Gastroesophageal sphincter (tissue), 4 donors: ENCODE results near the gene NEK8. TPM values are rescaled to one million over a fixed set of nuclear protein-coding genes. Genes with fewer than 3 reads are reported as not detected.
"Not testable (repeated sequence)": the region's sequence is repeated elsewhere in the genome, so short reads cannot be mapped to it uniquely, and the experiment has no call there.

Experiments
- ATAC-seq: fragments of 150-250 bp; one replicate; pipeline ENCODE4 v1.9.1; 2016; ENCODE audit warnings: mild to moderate bottlenecking, moderate library complexity
- H3K27ac ChIP-seq, 4 donors: fragments of 200-600 bp; sonication (generic) in 3 of 4; 1 replicate in 3 of 4; 2 replicates in 1 of 4; pipeline ENCODE4 v1.5.1; 2016 to 2019
- H3K27me3 ChIP-seq: fragments of 200-600 bp; sonication (generic); one replicate; pipeline ENCODE4 v1.5.1; 2019
- H3K36me3 ChIP-seq, 2 donors: fragments of 200-600 bp; sonication (generic); one replicate each; pipeline ENCODE4 v1.5.1; 2019; ENCODE audit warnings: control low read depth in 1 of 2
- H3K4me1 ChIP-seq, 3 donors: fragments of 200-600 bp; sonication (generic); 1 replicate in 2 of 3; 2 replicates in 1 of 3; pipeline ENCODE4 v1.5.1; 2016 to 2019; ENCODE audit warnings: control low read depth in 2 of 3
- H3K4me3 ChIP-seq, 2 donors: fragments of 200-600 bp; sonication (generic); one replicate each; pipeline ENCODE4 v1.5.1; 2019; ENCODE audit warnings: mild to moderate bottlenecking in 1 of 2, moderate library complexity in 1 of 2
- H3K9me3 ChIP-seq, 3 donors: fragments of 200-600 bp; sonication (generic); one replicate each; pipeline ENCODE4 v1.5.1; 2017 to 2019; ENCODE audit warnings: control low read depth in 2 of 3
- EP300 ChIP-seq: sonication (generic); formaldehyde crosslinking; IDR thresholded peaks from one replicate; pipeline ENCODE4 v1.6.1; 2017; ENCODE audit warnings: antibody characterized with exemption, mild to moderate bottlenecking
- POLR2A ChIP-seq, 2 donors: fragments of 450-650 bp; IDR thresholded peaks; one replicate each; pipeline ENCODE4 v1.6.1; 2017; ENCODE audit warnings: antibody characterized with exemption in 2 of 2, mild to moderate bottlenecking in 2 of 2, moderate library complexity in 1 of 2
- POLR2AphosphoS5 ChIP-seq: sonication (generic); formaldehyde crosslinking; IDR thresholded peaks from one replicate; pipeline ENCODE4 v1.6.1; 2017; ENCODE audit warnings: antibody characterized with exemption
- WGBS, 2 donors: methylation state at CpG; one replicate each; pipeline ENCODE4 v1.1.5; 2018; ENCODE audit warnings: low coverage in 1 of 2; 5-methylcytosine and 5-hydroxymethylcytosine counted together
- total RNA-seq, 4 donors: library from RNA; depleted of rRNA; stranded (reverse); fragments of >200 nt; gene quantifications; one replicate each; pipeline ENCODE4 v1.1.0, GENCODE V29; 2016
- TF ChIP-seq, protein P1 (sequence below), 4 experiments: fragments of 200-600 bp in 2 of 4; fragments of 450-650 bp in 2 of 4; sonication (generic) in 1 of 4; IDR thresholded peaks; one replicate each; pipeline ENCODE4 v1.5.1; 2017 to 2019; ENCODE audit warnings: antibody characterized with exemption in 4 of 4, mild to moderate bottlenecking in 2 of 4, moderate library complexity in 2 of 4

The NEK8 gene
- total RNA-seq, 4 donors from 2014 or later, result 0.94 to 2.0 (median 1.8) TPM; not detected in 1

GRCh38 chr17:28763804-28764266 lies 35.2 kb downstream of the NEK8 start:
- Histone ChIP-seq H3K27ac (no peak overlapping the region), H3K36me3 (peaks cover 0 to 51% of the 10 kb centered on the region in 2 donors), H3K27me3 (no peaks in the 10 kb centered on the region), H3K9me3 (no peaks in the 10 kb centered on the region), H3K4me1 (peaks cover 0 to 28% (median 7%) of the 10 kb centered on the region in 3 donors), H3K4me3 (no peak overlapping the region)
- no peak for TF ChIP-seq EP300
- TF ChIP-seq, protein P1, sequence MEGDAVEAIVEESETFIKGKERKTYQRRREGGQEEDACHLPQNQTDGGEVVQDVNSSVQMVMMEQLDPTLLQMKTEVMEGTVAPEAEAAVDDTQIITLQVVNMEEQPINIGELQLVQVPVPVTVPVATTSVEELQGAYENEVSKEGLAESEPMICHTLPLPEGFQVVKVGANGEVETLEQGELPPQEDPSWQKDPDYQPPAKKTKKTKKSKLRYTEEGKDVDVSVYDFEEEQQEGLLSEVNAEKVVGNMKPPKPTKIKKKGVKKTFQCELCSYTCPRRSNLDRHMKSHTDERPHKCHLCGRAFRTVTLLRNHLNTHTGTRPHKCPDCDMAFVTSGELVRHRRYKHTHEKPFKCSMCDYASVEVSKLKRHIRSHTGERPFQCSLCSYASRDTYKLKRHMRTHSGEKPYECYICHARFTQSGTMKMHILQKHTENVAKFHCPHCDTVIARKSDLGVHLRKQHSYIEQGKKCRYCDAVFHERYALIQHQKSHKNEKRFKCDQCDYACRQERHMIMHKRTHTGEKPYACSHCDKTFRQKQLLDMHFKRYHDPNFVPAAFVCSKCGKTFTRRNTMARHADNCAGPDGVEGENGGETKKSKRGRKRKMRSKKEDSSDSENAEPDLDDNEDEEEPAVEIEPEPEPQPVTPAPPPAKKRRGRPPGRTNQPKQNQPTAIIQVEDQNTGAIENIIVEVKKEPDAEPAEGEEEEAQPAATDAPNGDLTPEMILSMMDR (IDR thresholded peaks at IDR 0.05), result peak; percentile 84 to 92 (median 90)
- TF ChIP-seq POLR2AphosphoS5, result peak; percentile 56
- WGBS, 2 donors, result 65% methylated on average over 5 of the region's 5 CpGs; no CpG with 5 or more reads in 1 of the 2 donors
- peak; percentile 58 for ATAC-seq

- Histone ChIP-seq H3K27me3 (no peaks in the 10 kb centered on the region), H3K4me3 (no peak overlapping the region), H3K4me1 (peaks cover 0 to 28% (median 7%) of the 10 kb centered on the region in 3 donors), H3K36me3 (peaks cover 0 to 39% of the 10 kb centered on the region in 2 donors), H3K9me3 (no peaks in the 10 kb centered on the region), H3K27ac (no peak overlapping the region)
- 56 to 80% methylated on average over 1 to 4 of the region's 4 CpGs for whole genome bisulfite sequencing, 2 donors
- TF ChIP-seq POLR2A (IDR thresholded peaks at IDR 0.05), result no peak
- no peak for TF ChIP-seq EP300
- TF ChIP-seq POLR2AphosphoS5, result no peak
- TF ChIP-seq, protein P1 (IDR thresholded peaks at IDR 0.05), result no peak
- ATAC-seq, result no peak
These were observed 36.5 kb downstream of the NEK8 start for GRCh38 chr17:28765038-28765437.

DNA sequence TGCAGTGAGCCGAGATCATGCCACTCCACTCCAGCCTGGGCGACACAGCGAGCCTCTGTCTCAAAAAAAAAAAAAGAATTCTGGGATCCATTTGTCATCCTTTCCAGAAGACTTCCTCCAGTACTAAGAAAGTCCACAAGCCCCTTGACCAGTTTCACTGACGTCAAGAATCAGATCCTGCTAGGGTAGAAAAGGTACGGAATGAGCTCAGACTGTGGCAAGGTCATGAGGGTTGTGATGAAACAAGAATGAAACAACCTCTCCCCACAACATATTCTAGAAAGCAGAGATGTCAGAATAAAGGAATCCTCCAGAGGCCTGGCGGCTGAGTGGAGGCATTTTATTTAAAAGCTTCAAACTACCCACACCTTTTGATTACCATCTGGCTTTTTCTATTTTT lies 45.1 kb downstream of the NEK8 start:
- peaks cover 0 to 19% (median 0%) of the 10 kb centered on the region in 3 donors for H3K4me1 ChIP-seq
- ATAC-seq, result no peak
- no peak overlapping the region for H3K27ac ChIP-seq
- peaks cover 0 to 9% of the 10 kb centered on the region in 2 donors for H3K36me3 ChIP-seq
- H3K9me3 ChIP-seq, result no peaks in the 10 kb centered on the region
- TF ChIP-seq POLR2AphosphoS5, result no peak
- TF ChIP-seq POLR2A (IDR thresholded peaks at IDR 0.05), result no peak
- TF ChIP-seq, protein P1 (IDR thresholded peaks at IDR 0.05), result no peak
- no peak for TF ChIP-seq EP300
- no peaks in the 10 kb centered on the region for H3K27me3 ChIP-seq
- no peak overlapping the region for H3K4me3 ChIP-seq
- 78 to 79% methylated on average over 2 to 6 of the region's 6 CpGs for WGBS, 2 donors

DNA sequence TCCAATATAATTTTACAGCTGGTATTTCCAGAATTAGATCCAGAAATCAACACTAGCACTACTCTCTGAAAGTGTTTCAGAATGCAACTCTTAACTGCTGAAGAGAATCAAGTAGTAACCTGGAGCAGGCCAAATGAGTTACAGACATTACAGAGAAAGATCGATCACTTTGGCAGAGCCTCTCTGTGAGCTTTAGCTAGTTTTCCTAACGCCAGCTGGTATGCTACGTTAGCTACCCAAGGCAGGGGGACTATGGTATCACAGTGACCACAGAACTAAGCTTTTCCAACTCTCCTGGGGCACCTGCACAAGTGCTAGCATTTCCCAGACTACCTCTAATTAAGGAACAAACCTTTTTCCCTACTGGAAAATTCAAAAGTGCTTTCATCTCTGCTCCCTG lies 45.6 kb downstream of the NEK8 start:
- WGBS, 2 donors, result 75 to 77% methylated on average over 3 of the region's 3 CpGs

GRCh38 chr17:28777178-28777577 lies 48.6 kb downstream of the NEK8 start:
- TF ChIP-seq, protein P1 (IDR thresholded peaks at IDR 0.05), result no peak
- no peak for TF ChIP-seq POLR2A (IDR thresholded peaks at IDR 0.05)
- TF ChIP-seq POLR2AphosphoS5, result no peak
- TF ChIP-seq EP300, result no peak
- Histone ChIP-seq H3K27ac (no peak overlapping the region), H3K4me3 (no peak overlapping the region), H3K27me3 (no peaks in the 10 kb centered on the region), H3K9me3 (no peaks in the 10 kb centered on the region), H3K36me3 (peaks cover 0 to 16% of the 10 kb centered on the region in 2 donors), H3K4me1 (peaks cover 0 to 19% (median 0%) of the 10 kb centered on the region in 3 donors)
- 0 to 38% methylated on average over 1 of the region's 1 CpG for WGBS, 2 donors
- ATAC-seq, result no peak

More for the DNA sequence above, 45.6 kb downstream of the NEK8 start:
- H3K9me3 ChIP-seq, result no peaks in the 10 kb centered on the region
- peaks cover 0 to 9% of the 10 kb centered on the region in 2 donors for H3K36me3 ChIP-seq
- H3K4me3 ChIP-seq, result no peak overlapping the region
- H3K27ac ChIP-seq, result no peak overlapping the region
- H3K4me1 ChIP-seq, result peaks cover 0 to 19% (median 0%) of the 10 kb centered on the region in 3 donors
- TF ChIP-seq, protein P1 (IDR thresholded peaks at IDR 0.05), result no peak
- no peak for TF ChIP-seq EP300
- TF ChIP-seq POLR2AphosphoS5, result no peak
- TF ChIP-seq POLR2A (IDR thresholded peaks at IDR 0.05), result no peak
- H3K27me3 ChIP-seq, result no peaks in the 10 kb centered on the region
- no peak for ATAC-seq

DNA sequence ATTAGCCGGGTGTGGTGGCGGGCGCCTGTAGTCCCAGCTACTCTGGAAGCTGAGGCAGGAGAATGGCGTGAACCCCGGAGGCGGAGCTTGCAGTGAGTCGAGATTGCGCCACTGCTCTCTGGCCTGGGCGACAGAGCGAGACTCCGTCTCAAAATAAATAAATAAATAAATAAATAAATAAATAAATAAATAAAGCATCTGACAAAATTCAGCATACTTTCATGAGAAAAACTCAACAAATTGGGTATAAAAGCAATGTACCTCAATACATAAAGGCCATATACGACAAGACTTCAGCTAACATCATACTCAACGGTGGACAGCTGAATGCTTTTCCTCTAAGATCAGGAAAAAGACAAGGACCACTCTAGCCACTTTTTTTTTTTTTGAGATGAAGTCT lies 51.0 kb downstream of the NEK8 start:
- peaks cover 0 to 19% (median 0%) of the 10 kb centered on the region in 3 donors for H3K4me1 ChIP-seq
- H3K27me3 ChIP-seq, H3K27ac ChIP-seq, H3K36me3 ChIP-seq, H3K4me3 ChIP-seq, ATAC-seq, H3K9me3 ChIP-seq: not testable (repeated sequence)
- 95 to 98% methylated on average over 8 to 13 of the region's 13 CpGs for WGBS, 2 donors
